Measurements from ENCODE around the gene ENGASE. TPM values are rescaled to one million over a fixed set of nuclear protein-coding genes. Genes with fewer than 3 reads are reported as not detected.
"Not testable (repeated sequence)": the region's sequence is repeated elsewhere in the genome, so short reads cannot be mapped to it uniquely, and the experiment has no call there.

ENGASE gene, protein sequence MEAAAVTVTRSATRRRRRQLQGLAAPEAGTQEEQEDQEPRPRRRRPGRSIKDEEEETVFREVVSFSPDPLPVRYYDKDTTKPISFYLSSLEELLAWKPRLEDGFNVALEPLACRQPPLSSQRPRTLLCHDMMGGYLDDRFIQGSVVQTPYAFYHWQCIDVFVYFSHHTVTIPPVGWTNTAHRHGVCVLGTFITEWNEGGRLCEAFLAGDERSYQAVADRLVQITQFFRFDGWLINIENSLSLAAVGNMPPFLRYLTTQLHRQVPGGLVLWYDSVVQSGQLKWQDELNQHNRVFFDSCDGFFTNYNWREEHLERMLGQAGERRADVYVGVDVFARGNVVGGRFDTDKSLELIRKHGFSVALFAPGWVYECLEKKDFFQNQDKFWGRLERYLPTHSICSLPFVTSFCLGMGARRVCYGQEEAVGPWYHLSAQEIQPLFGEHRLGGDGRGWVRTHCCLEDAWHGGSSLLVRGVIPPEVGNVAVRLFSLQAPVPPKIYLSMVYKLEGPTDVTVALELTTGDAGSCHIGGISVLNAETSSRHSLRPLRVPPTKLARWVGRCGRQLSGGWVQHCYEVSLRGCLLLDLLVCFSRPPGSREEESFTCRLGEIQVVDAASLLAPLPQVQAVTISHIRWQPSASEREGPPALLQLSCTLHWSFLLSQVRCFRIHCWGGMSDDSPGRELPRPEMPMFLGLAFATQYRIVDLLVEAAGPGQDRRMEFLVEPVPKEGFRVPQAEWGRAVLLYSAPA
- 21.0 TPM for polyA plus RNA-seq (ENCODE audit: insufficient read length)
- long read RNA-seq, donor 1, partial matches to known transcripts = 20 of 25 reads
- long read RNA-seq, donor 1, other reads (novel, unspliced or antisense) = 0 of 25 reads
- long read RNA-seq, donor 2, partial matches to known transcripts = 6 of 6 reads
- long read RNA-seq, donor 2, other reads (novel, unspliced or antisense) = 0 of 6 reads
- long read RNA-seq, donor 3, partial matches to known transcripts = 15 of 17 reads
- long read RNA-seq, donor 3, other reads (novel, unspliced or antisense) = 0 of 17 reads
- long read RNA-seq, donor 4 = 0 reads
- long read RNA-seq, donor 5, partial matches to known transcripts = 0 of 6 reads
- long read RNA-seq, donor 5, other reads (novel, unspliced or antisense) = 0 of 6 reads
- long read RNA-seq, donor 6 = 0 reads
- long read RNA-seq, donor 7, partial matches to known transcripts = 0 of 3 reads
- long read RNA-seq, donor 7, other reads (novel, unspliced or antisense) = 0 of 3 reads
- long read RNA-seq, donor 8, partial matches to known transcripts = 0 of 3 reads
- long read RNA-seq, donor 8, other reads (novel, unspliced or antisense) = 0 of 3 reads

DNA sequence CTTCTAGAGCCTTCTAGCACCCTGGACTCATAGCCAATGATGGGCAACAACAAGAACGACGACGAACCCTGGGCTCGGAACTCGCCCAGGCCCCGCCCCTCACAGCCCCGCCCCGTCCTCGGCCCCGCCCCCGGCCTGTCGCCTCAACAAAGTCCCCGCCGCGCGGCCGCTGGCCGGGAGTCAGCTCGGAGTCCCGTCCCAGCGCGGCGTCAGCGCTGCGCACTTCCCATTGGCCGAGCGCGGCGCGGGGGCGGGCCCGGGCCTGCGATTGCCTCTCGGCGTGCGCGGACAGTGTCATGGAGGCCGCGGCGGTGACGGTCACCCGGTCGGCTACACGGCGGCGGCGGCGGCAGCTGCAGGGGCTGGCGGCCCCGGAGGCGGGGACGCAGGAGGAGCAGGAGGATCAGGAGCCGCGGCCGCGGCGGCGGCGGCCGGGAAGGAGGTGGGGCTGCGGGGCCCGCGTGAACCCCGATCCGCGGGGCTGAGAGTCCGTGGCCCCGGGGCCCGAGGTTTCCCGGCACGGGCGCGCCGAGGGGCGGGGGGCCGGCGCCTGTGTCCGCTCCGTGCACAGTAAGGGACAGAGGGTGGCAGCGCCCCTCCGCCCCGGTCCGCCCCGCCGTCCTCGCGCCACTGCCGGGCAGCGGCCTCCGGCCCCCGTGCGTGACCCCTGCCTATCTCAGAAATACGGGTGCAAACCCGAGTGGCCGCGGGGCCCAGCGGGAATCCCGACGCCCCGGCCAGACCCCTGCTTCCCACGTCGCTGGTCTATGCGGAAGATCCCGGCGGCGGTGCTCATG is at the start of gene ENGASE:
ENGASE (plus strand) TSS at position 176 of the 797 bp plus-strand sequence; CDS start at position 297, 121 bp downstream.
- peak; percentile 92 for DNase-seq

DNA sequence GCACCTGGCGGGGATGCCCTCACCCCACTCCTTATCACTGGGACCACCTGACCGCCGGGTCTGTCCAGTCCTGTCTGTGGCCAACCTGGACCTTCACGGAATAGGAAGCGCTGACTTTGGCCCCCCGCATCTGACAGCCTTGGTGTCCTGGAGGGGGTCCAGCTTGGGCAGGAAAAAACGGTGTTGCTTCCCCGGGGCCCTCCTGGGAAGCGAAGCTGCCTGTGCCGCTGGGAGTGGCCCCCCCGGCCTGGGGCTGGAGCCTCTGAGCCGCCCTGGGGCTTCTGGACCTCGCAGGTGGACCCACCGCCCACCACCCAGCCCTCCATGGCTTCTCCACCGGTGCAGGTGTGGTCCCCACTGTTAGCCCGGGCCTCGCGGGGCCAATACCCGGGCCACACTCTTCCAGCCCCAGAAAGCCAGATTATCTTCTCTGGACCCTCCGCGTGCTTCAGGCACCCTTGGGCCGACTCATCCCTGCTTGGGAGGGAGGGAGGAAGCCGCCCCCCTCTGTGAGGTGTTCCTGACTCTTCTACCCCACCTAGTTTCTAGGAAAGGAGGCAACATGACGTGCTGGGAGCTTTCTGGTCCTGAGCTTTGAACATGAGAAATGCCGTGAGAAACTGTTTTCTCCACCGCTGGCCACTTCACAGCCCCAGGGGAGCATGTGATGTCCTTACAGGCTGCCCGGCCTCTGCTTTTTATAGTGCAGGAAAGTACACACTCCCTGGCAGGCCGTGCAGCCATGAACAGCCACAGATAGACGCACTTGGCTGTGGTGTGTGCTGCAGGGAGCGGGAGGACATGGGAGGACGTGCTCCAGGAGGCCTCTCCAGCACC is 49.5 kb upstream of the ENGASE start:
- no peak for DNase-seq

DNA sequence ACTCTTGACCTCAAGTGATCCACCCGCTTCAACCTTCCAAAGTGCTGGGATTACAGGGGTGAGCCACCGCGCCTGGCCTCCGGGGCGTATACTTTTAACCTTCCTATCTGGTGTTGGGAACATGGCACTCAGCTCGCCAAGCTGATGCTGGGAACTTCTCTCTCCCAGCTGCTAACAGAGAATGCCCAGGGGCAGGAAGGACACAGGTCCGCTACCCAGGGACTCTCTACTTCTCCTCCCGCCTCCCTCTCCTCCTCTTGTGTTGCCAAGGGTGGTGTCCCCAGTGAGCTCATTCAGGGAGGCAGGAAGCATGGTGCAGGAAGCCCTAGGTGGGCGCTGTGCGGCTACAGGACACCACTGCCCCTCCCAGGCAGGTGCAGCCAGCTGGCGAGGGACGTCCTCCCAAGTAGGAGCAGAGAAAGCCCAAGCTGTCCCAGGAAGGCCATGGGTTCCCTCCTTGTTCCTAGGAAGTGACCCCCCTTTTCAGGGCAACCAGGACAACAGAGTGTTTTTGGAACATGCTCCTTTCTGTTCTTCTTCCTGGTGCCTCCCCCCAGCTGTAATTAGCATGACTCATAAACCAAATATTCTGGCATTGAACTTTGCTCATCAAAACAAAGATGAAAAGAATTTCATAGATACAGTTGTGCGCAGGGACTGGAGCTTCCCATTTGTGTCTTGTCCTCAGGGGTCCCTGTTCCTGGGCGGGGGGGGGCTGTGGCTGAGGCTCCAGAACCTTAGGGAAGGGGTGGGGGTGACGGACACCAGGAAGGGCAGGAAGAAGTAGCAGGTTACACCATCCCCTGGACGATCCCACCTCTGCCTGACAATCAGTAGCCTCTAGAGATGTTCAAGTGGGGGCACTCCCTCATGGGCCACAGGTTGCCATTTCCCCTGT is 48.0 kb upstream of the ENGASE start:
- DNase-seq = no peak

DNA sequence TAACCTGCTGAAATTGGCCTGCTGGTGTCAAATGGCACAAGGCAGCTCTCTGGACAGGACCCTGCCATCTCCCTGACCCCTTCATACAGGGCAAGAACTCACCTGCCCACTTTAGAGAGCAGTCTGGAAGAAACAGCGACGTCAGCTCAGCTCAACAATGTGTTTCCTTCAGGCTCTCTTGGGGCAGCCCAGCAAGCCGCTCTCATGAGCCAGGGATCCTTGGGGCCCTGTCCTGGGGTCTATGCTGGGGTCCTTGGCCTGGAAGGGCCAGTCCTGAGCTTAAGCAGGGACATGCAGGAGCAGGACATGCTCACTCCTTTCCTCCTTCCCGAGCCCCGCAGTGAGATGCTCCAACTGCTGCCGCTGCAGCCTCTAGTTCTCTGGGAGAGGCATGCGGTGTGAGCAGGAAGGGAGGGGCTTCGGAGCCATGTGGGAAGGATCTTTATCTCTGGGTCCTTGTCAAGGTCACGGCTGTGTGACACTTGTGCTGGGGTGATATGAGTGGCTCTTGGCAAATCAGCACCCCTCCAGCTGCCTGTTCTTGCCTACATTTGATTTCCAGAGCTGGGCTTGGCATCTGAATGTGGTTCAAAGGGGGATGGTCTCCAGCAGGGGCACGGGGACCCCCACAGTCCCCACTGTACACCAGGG is 47.2 kb upstream of the ENGASE start:
- no peak for DNase-seq

DNA sequence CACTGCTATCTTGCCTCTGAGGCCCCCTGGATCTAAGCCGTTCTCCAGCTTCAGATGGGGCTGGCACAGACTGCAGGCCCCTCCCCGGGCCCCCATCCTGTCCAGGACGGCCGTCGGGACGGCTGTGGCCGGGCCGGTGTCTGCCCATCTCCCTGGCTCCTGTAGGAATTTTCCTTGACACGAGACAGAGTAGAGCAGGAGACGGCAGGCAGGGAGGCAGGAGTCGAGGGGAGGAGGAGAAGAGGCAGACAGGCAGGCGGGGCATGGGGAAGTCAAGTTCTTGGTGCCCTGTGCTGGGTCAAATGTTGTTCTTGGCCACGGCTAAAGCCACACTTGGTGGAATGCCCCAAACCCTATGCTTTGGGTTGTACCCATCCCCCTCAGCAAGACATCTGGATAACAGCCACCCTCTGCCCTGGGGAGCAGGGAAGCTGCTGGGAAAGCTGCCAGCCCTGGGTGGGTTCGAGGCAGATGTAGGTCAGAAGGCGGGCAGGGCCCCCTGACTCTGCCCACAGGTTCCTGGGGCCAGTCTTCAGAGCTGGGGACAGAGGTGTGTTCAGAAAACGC is 46.6 kb upstream of the ENGASE start:
- DNase-seq = no peak

DNA sequence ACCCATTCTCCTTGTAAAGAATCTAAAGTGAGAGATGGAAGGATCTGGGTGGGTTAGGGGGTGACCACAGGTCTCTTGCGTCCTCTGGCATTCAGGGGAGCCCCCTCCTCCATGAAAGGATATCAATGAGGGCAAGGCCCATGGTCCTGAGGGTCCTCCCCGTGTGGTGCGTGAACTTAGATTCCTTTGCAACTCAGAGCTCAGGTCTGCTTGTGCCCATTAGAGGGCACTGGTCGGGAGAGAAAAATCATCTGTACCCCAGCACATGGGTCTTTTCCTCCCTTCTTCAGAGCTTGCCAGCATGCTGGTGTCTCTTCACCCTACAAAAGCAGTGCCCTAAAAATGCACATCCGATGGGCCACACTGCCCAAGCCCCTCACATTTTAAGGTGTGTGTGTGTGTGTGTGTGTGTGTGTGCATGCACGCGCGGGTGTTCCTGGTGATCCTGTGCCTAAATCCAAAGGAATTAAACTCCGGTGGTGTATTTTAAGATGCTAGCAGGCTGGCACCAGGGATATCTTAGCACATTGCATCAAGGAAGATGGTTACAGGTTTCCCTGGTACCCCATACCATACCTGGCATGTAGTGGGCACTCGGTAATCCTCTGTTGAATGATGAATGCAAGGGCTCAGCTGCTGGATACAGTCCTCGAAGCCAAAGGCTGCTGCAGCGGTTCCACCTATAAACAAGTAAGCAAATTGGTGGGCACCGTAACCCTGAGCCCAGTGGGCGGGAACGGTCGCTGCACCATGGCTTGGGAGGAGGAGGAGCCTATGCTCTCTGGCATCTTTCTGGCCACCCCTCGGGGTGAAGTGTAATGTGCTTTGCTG is 45.9 kb upstream of the ENGASE start:
- no peak for DNase-seq

DNA sequence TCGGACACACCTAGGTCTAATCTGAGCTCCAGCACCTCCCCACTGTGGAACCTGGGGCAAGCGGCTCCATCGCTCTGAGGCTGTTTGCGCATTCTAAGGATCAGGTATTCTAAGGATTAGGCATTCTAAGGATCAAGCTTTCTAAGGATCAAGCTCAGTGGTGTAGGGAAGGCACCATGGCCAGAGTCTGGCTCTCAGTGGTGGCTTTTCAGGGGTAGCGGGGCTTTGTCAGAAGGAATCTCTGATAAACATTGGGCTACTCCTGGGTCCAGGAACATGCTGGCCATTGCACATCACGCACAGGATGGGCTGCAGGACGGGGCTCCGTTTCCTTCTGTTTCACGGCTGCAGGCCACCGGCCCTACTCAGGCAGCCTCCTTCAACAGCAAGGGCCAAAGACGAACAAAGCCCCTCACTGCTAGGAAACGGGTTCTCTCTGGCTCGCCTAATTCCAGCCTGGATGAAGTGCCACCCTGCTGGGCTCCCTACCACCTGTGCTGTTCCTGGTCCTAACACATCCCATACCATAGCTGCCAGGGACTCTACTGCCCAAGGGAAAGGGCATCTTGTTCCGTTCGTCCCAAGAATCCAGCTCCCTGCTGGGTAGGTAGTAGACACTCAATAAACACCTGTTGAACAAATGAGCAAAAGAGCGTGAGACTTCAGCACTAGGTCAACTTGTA is 45.2 kb upstream of the ENGASE start:
- DNase-seq = no peak

DNA sequence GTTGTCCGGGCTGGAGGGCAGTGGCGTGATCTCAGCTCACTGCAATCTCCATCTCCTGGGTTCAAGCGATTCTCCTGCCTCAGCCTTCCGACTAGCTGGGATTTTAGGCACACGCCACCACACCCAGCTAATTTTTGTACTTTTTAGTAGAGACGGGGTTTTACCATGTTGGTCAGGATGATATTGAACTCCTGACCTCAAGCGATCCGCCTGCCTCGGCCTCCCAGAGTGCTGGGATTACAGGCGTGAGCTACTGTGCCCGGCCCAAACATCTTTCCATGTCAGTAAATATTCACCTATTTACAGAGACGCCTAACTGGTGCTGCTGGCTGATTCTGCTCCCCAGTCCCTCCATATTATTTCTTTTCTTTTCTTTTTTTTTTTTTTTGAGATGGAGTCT is 44.0 kb upstream of the ENGASE start:
- not testable (repeated sequence) for DNase-seq

DNA sequence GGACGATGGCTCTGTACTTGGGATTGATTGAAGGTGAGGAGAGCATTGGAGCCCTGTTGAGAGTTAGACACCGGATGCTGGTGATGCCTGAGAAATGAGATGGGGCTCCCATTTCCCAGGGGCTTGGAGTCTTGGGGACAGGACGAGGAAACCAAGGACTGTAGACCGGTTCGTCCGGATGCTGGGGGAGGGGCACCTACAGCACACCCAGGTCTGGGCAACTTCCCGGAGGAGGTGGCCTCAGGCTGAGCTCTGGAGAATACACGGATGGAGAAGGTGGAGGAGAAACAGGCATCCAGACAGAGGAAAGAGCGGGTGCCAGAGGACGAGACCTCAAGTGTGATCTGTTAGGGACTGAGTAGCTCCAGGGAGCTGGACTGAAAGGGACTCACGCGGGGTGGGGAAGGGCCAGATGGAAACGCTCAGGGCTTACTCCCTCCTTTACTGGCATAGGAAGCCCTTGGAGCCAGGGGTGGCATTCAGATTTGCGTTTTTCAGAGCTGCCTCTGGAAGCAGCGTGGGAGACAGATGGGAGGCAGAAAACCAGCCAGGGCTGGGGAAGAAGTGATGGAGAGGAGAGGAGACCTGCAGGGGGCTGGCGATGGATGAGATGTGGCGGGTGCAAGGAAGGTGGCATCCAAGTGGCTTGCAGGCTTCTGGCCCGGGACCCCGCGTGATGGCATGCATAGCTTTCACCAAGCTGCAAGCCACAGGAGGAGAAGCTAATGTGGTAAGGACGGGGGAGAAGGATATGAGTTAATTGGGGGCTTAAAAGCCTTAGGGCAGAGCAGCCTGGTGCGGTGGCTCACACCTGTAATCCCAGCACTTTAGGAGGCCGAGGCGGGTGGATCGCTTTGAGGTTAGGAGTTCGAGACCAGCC is 42.4 kb upstream of the ENGASE start:
- no peak for DNase-seq

DNA sequence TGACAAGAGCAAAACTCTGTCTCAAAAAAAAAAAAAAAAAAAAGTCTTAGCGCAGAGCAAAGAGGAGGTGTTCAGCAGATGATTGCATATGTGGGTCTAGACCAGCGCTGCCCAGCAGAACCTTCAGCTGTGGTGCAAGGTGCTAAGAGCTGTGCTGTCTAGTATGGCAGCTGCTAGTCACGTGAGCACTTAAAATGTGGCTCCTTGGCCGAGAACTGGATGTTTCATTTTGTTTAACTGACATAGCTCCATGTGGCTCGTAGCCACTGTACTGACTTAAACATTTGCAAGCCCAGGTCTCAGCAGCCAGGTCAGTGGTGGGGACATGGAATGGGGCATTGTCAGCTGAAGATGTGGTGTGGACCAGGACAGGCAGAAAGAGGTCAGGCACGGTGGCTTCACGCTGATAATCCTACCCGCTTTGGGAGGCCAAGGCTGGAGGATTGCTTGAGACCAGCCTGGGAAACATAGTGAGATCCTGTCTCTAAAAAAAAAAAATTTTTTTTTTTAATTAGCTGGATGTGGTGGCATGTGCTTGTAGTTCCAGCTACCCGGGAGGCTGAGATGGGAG is 41.5 kb upstream of the ENGASE start:
- no peak for DNase-seq

DNA sequence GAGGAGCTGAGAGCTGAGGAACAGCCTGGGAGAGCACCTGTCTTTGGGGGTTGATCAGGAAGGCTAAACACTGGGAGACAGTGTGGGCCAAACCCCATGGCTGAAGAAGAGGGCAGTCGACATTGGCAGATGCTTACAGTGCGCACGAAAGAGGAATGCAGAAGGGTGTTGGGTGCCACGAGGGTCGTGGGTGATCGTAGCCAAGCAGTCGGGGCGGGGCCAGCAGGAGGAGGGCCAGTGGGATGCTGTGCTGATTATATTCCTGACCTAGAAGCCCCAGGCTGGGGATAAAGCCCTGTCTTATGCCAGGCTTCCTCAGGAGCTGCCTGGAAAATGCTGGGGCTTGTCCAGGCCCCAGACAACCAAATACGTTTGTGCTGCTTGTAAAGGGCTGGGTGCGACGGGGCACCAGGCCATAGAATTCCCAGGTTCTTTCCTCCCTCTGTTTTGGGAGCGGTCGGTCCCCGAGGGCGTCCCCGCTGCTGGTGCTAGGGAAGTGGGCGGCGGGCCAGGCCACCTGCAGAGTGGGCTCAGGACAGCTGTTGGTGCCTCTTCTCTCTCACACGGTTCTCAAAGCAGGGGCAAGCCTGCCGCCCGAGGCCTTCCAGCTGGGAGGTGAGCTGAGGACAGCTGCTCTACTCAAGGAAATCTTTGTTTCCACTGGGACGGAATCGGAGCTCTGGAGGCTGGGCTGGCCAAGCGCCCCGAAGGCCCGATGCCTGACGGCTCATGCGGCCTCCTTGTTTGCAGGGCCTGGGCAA is 40.7 kb upstream of the ENGASE start:
- no peak for DNase-seq

DNA sequence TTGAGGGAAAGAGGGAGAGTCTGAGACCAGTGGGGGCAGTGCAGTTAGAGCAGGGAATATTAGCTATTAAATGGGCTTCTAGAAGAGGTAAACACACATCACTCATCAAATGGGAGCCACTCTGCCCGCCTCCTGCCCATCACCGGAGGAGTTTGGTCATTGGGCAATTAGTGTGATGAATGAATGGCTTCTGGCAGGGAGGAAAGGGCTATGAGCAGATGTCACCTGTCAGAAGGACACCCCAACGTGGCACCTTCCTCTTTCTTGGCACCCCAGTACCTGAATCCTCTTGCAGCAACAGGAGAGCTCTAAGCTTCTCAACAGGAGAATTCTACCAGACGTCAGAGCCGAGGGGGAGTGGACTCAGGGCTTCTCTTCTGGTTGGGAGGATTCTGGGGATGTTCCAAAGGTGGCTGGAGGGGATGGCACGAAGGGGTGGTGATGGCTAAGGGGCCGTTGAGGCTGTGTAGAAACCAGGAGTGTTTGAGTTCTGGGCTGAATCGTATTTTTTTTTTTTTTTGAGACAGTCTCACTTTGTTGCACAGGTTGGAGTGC is 39.6 kb upstream of the ENGASE start:
- DNase-seq = no peak

DNA sequence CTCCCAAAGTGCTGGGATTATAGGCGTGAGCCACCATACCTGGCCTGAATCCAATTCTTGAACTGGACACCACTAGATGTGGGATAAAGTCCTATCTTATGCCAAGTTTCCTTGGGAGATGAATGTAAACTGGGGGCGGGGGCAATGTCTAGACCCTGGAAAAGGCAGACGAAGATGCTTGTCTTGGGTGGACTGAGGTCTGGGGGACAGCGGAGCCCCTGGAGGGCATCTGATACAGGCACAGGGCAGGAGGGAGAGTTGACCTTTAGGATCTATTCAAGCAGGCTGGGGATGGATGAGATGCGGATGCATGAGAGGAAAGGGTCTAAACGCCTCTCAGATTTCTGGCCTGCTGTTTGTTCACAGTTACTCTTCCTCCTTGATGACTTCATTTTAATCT is 38.9 kb upstream of the ENGASE start:
- DNase-seq = no peak

DNA sequence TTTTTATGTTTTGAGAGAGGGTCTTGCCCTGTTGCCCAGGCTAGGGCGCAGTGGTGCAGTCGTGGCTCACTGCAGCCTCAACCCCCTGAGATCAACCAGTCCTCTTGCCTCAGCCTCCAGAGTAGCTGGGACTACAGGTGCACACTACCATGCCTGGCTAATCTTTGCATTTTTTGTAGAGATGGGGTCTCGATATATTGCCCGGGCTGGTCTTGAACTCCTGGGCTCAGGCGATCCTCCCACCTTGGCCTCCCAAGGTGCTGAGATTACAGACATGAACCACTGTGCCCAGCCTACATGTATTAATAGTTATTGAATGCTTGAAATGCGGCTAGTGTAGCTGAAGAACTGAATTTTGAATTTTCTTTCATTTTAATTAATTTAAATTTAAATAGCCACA is 38.4 kb upstream of the ENGASE start:
- DNase-seq = no peak

All from left kidney (tissue), 8 donors.